HepG2 (cell line): Measurements from ENCODE around the gene CBLC. TPM values are rescaled to one million over a fixed set of nuclear protein-coding genes. Genes with fewer than 3 reads are reported as not detected.

Experiments used
- ATF6 ChIP-seq: sonication (generic); formaldehyde crosslinking; conservative IDR thresholded peaks from 2 replicates; pipeline ENCODE4 v1.4.0; 2020; ENCODE audit warnings: missing genetic modification reagents
- IRX3 ChIP-seq: sonication (generic); formaldehyde crosslinking; IDR thresholded peaks from 2 replicates; pipeline ENCODE4 v1.8.1; 2023; ENCODE audit warnings: mild to moderate bottlenecking, low read depth, missing genetic modification reagents, borderline replicate concordance
- KLF11 ChIP-seq: IDR thresholded peaks from 2 replicates; pipeline ENCODE4 v1.6.1; 2016; ENCODE audit warnings: missing compliant biosample characterization
- NFYC ChIP-seq: IDR thresholded peaks from 2 replicates; pipeline ENCODE4 v1.6.1; 2016; ENCODE audit warnings: missing genetic modification reagents, missing compliant biosample characterization
- PITX1 ChIP-seq: sonication (generic); formaldehyde crosslinking; IDR thresholded peaks from 2 replicates; pipeline ENCODE4 v1.5.1; 2020; ENCODE audit warnings: mild to moderate bottlenecking, missing genetic modification reagents
- SAP130 ChIP-seq: IDR thresholded peaks from 2 replicates; pipeline ENCODE4 v1.6.1; 2016; ENCODE audit warnings: low read depth
- TERF1 ChIP-seq: sonication (generic); formaldehyde crosslinking; IDR thresholded peaks from 2 replicates; pipeline ENCODE4 v1.8.0; 2022; ENCODE audit warnings: mild to moderate bottlenecking, missing genetic modification reagents, moderate library complexity
- ZBTB25 ChIP-seq: IDR thresholded peaks from 2 replicates; pipeline ENCODE4 v1.6.1; 2018; ENCODE audit warnings: missing genetic modification reagents
- ZBTB8A ChIP-seq: sonication (generic); formaldehyde crosslinking; IDR thresholded peaks from 2 replicates; pipeline ENCODE4 v1.4.0; 2020; ENCODE audit warnings: mild to moderate bottlenecking, low read depth, missing genetic modification reagents, borderline replicate concordance
- ZNF724P ChIP-seq: sonication (generic); formaldehyde crosslinking; IDR thresholded peaks from 2 replicates; pipeline ENCODE4 v1.8.0; 2022; ENCODE audit warnings: missing genetic modification reagents, borderline replicate concordance
- polyA plus RNA-seq, 8 experiments: library from polyadenylated mRNA; depleted of rRNA in 3 of 8; stranded (reverse) in 7 of 8; unstranded in 1 of 8; fragments of >200 nt; fragmentation: Illumina TruSeq in 4 of 8; extraction: Trizol in 4 of 8; gene quantifications; 2 replicates each; pipeline versions ENCODE4 v1.2.1 to v1.2.3, GENCODE V29; 2011 to 2016; ENCODE audit warnings: low read depth in 4 of 8, missing spikeins in 1 of 8, mixed read lengths in 1 of 8; ENCODE audit not compliant: insufficient read depth in 1 of 8
- total RNA-seq, 5 experiments: library from RNA; depleted of rRNA; stranded (reverse); fragments of >200 nt; fragmentation: Illumina TruSeq; extraction: Trizol; gene quantifications; 2 replicates each; pipeline ENCODE4 v1.2.3, GENCODE V29; 2016; ENCODE audit warnings: low read depth in 1 of 5
- TF ChIP-seq, protein P1 (sequence below): sonication (generic); formaldehyde crosslinking; IDR thresholded peaks from 2 replicates; pipeline ENCODE4 v1.4.0; 2020; ENCODE audit warnings: missing genetic modification reagents
- TF ChIP-seq, protein P2 (sequence below): sonication (generic); formaldehyde crosslinking; IDR thresholded peaks from 2 replicates; pipeline ENCODE4 v1.9.0; 2022; ENCODE audit warnings: missing genetic modification reagents, mild to moderate bottlenecking, borderline replicate concordance
- TF ChIP-seq, protein P3 (sequence below): sonication (generic); formaldehyde crosslinking; IDR thresholded peaks from 2 replicates; pipeline ENCODE4 v1.4.0; 2020; ENCODE audit warnings: missing genetic modification reagents, borderline replicate concordance

Gene CBLC
- total and polyA plus RNA-seq, 2 of the 13 experiments (the other 11 are each of a cell fraction or from before 2014, with no cell fraction given): 1.8 to 2.6 TPM

DNA sequence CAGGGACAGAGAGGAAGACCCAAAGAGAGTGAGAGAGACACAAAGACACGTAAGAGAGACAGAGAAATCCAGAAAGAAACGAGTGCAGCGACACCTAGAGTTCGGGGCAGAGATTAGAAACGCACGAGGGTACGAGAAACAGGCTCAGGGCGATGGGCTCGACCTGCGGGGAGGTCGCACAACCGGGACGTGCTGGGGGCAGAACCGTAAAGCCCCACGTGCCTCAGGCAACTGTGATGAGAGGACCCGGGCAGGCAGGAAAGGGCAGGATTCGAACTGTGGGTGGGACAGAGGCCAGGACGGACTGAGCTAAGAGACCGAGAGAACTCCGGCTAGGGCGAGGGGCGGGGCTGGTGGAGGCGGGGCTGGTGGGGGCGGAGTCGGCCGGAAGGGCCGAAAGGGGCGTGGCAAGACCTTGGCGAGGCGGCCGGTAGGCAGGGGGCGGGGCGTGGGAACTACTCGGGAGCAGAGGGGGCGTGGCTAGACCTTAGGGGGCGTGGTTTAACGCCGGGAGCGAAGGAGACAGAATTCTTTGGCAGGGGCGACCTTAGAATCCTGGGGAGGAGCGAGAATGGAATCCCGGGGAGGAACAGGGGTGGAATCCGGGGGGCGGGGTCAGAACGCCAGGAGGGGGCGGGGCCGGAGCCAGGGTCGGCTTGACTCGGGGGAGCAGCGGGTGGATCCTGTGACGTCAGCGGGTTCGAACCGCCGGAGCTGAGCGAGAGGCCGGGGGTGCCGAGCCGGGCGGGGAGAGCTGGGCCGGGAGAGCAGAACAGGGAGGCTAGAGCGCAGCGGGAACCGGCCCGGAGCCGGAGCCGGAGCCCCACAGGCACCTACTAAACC is 68.1 kb downstream of the CBLC start, which contains the start of gene NECTIN2 (continued):
- TF ChIP-seq PITX1: peak; percentile 72
- TF ChIP-seq SAP130 (CRISPR knock-in tag): peak; percentile 72
- TF ChIP-seq, protein P1, sequence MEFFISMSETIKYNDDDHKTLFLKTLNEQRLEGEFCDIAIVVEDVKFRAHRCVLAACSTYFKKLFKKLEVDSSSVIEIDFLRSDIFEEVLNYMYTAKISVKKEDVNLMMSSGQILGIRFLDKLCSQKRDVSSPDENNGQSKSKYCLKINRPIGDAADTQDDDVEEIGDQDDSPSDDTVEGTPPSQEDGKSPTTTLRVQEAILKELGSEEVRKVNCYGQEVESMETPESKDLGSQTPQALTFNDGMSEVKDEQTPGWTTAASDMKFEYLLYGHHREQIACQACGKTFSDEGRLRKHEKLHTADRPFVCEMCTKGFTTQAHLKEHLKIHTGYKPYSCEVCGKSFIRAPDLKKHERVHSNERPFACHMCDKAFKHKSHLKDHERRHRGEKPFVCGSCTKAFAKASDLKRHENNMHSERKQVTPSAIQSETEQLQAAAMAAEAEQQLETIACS (CRISPR knock-in tag): no peak
- TF ChIP-seq ZBTB25 (CRISPR knock-in tag): peak; percentile 69
- no peak for TF ChIP-seq ZNF724P
- no peak for TF ChIP-seq ZBTB8A (CRISPR knock-in tag)
- no peak for TF ChIP-seq TERF1
- TF ChIP-seq, protein P2, sequence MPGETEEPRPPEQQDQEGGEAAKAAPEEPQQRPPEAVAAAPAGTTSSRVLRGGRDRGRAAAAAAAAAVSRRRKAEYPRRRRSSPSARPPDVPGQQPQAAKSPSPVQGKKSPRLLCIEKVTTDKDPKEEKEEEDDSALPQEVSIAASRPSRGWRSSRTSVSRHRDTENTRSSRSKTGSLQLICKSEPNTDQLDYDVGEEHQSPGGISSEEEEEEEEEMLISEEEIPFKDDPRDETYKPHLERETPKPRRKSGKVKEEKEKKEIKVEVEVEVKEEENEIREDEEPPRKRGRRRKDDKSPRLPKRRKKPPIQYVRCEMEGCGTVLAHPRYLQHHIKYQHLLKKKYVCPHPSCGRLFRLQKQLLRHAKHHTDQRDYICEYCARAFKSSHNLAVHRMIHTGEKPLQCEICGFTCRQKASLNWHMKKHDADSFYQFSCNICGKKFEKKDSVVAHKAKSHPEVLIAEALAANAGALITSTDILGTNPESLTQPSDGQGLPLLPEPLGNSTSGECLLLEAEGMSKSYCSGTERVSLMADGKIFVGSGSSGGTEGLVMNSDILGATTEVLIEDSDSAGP (CRISPR knock-in tag): peak; percentile 38; the same call in 1 of the 2 replicates
- TF ChIP-seq NFYC: no peak
- no peak for TF ChIP-seq IRX3
- no peak for TF ChIP-seq ATF6 (CRISPR knock-in tag)
- TF ChIP-seq KLF11 (CRISPR knock-in tag): no peak
- TF ChIP-seq, protein P3, sequence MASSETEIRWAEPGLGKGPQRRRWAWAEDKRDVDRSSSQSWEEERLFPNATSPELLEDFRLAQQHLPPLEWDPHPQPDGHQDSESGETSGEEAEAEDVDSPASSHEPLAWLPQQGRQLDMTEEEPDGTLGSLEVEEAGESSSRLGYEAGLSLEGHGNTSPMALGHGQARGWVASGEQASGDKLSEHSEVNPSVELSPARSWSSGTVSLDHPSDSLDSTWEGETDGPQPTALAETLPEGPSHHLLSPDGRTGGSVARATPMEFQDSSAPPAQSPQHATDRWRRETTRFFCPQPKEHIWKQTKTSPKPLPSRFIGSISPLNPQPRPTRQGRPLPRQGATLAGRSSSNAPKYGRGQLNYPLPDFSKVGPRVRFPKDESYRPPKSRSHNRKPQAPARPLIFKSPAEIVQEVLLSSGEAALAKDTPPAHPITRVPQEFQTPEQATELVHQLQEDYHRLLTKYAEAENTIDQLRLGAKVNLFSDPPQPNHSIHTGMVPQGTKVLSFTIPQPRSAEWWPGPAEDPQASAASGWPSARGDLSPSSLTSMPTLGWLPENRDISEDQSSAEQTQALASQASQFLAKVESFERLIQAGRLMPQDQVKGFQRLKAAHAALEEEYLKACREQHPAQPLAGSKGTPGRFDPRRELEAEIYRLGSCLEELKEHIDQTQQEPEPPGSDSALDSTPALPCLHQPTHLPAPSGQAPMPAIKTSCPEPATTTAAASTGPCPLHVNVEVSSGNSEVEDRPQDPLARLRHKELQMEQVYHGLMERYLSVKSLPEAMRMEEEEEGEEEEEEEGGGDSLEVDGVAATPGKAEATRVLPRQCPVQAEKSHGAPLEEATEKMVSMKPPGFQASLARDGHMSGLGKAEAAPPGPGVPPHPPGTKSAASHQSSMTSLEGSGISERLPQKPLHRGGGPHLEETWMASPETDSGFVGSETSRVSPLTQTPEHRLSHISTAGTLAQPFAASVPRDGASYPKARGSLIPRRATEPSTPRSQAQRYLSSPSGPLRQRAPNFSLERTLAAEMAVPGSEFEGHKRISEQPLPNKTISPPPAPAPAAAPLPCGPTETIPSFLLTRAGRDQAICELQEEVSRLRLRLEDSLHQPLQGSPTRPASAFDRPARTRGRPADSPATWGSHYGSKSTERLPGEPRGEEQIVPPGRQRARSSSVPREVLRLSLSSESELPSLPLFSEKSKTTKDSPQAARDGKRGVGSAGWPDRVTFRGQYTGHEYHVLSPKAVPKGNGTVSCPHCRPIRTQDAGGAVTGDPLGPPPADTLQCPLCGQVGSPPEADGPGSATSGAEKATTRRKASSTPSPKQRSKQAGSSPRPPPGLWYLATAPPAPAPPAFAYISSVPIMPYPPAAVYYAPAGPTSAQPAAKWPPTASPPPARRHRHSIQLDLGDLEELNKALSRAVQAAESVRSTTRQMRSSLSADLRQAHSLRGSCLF: no peak
